ENCODE measurements around the gene H1-8.

H1-8 gene

GRCh38 chr3:129596194-129597086, 53.5 kb downstream of the H1-8 start:
- DNase-seq = no peak

GRCh38 chr3:129597087-129597999, 54.4 kb downstream of the H1-8 start:
- no peak for DNase-seq

DNA sequence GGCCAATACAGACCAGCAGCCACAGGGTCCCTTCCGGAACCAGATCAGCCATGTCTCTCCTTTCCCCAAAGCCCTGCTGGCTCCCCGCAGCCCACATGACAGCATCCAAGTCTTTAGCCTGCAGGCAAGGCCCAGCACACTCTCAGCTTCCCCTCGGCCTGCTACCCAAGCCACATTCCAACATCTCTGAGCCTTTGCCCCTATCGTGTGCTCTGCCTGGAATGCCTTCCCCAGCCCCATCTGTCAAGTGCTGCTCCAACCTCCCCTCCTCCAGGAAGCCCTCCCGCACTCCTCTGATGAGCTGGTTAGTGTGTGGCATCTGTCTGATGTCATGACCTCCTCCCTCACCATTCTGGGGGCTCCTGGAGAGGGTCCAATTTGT, 55.0 kb downstream of the H1-8 start:
- no peak for DNase-seq

DNA sequence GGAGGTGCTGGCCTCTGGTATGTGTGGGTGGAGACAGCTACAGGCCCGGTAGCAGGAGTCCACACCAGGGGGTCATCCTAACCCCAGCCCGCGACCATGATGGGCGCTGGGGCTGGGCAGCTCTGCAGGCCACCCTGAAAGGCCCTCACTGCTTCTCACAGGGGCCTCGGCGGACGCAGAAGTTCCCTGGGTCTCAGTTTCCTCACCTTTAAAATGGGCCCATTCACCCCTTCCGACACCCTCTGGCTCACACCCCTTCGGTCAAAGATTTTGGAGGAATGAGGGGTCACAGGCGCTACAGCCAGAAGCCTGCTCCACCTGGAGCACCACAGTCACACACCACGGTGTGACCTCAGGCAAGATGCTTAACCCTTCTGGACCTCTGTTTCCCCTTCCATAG, 55.5 kb downstream of the H1-8 start:
- no peak for DNase-seq

- DNase-seq = no peak
Measured at GRCh38 chr3:129599073-129599472, 56.1 kb downstream of the H1-8 start.

DNA sequence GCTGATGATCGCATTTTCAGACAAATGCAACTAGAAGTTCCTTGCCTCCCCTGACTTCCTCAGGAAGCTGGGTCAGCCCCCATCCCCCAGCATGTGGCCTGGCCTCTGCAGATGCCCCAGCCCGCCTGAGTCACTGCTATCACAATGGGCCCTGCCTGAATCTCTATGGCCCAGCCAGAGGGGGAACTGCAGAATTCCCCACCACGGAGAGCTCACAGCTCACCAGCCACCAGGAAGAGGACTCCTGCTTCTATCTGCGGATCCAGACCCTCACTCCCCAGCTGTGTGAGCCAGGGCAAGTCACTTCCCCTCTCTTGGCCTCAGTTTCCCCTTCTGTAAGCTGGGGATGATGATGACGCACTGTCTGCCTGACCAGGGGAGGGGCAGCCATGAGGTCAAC, 56.6 kb downstream of the H1-8 start:
- DNase-seq = no peak

DNA sequence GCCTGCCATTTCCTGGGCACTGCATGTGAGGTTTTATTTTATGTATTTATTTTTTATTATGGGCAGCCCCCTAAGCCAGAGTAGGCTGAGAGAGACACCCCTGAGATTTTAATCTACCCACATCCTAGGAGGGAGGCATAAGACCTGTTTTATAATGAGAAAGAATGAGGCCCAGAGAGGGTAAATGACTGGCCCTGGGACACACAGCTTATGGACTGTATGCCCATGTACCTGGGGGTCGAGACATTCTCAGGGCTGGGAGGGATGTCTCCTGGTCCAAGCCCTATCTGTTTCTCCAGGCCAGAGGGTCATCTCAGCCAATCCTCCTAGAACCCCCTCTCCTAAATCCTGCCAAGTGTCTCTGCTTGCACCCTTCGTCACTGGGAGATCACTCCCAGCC, 57.4 kb downstream of the H1-8 start:
- no peak for DNase-seq
